ENCODE data around the gene TULP3. TPM values are rescaled to one million over a fixed set of nuclear protein-coding genes. Genes with fewer than 3 reads are reported as not detected.

The TULP3 gene
- total and polyA plus RNA-seq, 10 of the 15 experiments (the other 5 are each of a cell fraction or from before 2014, with no cell fraction given): 3.1 to 10.4 (median 8.1) TPM

DNA sequence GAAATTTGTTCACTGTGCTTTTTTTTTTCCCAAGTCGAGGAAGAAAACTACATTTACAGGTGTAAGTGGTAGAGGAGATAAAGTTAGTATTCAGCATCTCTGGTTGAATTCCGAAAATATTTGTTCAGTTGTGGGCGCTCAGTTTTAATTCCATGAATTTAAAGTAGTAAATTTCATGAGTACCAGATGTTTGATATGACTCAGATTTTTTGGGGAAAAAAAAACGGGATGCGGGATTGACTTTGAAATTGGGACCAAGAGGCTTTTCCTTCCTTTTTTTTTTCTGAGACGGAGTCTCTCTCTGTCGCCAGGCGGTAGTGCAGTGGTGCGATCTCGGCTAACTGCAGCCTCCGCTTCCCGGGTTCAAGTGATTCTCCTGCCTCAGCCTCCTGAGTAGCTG is 1.6 kb downstream of the TULP3 start (continued):
- TF ChIP-seq, protein P1, sequence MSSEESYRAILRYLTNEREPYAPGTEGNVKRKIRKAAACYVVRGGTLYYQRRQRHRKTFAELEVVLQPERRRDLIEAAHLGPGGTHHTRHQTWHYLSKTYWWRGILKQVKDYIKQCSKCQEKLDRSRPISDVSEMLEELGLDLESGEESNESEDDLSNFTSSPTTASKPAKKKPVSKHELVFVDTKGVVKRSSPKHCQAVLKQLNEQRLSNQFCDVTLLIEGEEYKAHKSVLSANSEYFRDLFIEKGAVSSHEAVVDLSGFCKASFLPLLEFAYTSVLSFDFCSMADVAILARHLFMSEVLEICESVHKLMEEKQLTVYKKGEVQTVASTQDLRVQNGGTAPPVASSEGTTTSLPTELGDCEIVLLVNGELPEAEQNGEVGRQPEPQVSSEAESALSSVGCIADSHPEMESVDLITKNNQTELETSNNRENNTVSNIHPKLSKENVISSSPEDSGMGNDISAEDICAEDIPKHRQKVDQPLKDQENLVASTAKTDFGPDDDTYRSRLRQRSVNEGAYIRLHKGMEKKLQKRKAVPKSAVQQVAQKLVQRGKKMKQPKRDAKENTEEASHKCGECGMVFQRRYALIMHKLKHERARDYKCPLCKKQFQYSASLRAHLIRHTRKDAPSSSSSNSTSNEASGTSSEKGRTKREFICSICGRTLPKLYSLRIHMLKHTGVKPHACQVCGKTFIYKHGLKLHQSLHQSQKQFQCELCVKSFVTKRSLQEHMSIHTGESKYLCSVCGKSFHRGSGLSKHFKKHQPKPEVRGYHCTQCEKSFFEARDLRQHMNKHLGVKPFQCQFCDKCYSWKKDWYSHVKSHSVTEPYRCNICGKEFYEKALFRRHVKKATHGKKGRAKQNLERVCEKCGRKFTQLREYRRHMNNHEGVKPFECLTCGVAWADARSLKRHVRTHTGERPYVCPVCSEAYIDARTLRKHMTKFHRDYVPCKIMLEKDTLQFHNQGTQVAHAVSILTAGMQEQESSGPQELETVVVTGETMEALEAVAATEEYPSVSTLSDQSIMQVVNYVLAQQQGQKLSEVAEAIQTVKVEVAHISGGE (CRISPR knock-in tag; IDR thresholded peaks at IDR 0.05): no peak

DNA sequence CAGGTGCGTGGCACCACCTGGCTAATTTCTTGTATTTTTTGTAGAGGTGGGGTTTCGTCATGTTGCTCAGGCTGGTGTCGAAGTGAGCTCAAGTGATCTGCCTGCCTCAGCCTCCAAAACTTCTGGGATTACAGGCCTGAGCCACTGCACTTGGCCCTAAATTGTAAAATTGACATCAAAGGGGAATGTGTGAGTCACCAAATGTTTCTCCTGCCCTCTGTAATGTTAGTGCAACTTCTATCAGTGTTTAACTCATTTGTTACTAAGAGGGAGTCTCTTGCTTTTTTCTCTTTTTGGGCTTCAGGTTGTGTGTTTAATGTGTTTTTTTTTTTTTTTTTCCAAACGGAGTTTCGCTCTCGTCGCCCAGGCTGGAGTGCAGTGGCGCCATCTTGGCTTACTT is 2.3 kb downstream of the TULP3 start:
- CTCF ChIA-PET: no interaction called here
- H3K9ac ChIP-seq (ENCODE audit: control insufficient read depth, insufficient read depth, low read length): no peak overlapping the region
- no peak overlapping the region for H3K4me2 ChIP-seq (ENCODE audit: control insufficient read depth, insufficient read depth)
- TF ChIP-seq, protein P2, sequence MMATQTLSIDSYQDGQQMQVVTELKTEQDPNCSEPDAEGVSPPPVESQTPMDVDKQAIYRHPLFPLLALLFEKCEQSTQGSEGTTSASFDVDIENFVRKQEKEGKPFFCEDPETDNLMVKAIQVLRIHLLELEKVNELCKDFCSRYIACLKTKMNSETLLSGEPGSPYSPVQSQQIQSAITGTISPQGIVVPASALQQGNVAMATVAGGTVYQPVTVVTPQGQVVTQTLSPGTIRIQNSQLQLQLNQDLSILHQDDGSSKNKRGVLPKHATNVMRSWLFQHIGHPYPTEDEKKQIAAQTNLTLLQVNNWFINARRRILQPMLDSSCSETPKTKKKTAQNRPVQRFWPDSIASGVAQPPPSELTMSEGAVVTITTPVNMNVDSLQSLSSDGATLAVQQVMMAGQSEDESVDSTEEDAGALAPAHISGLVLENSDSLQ (IDR thresholded peaks at IDR 0.05): no peak
- TF ChIP-seq LARP7 (IDR thresholded peaks at IDR 0.05): no peak
- no peak for TF ChIP-seq MTA3 (IDR thresholded peaks at IDR 0.05; ENCODE audit: borderline replicate concordance, low read length)
- TF ChIP-seq, protein P3, sequence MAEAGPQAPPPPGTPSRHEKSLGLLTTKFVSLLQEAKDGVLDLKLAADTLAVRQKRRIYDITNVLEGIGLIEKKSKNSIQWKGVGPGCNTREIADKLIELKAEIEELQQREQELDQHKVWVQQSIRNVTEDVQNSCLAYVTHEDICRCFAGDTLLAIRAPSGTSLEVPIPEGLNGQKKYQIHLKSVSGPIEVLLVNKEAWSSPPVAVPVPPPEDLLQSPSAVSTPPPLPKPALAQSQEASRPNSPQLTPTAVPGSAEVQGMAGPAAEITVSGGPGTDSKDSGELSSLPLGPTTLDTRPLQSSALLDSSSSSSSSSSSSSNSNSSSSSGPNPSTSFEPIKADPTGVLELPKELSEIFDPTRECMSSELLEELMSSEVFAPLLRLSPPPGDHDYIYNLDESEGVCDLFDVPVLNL (IDR thresholded peaks at IDR 0.05; ENCODE audit: low read depth, low read length): no peak
- no peak for TF ChIP-seq CREB1 (IDR thresholded peaks at IDR 0.05; ENCODE audit: low read depth)
- no peak for TF ChIP-seq BCL11A (IDR thresholded peaks at IDR 0.05; ENCODE audit: low read depth, low read length)
- TF ChIP-seq CHD1 (IDR thresholded peaks at IDR 0.05; ENCODE audit: low read depth, low read length): no peak
- no peak for TF ChIP-seq PBX3 (IDR thresholded peaks at IDR 0.05; ENCODE audit: insufficient replicate concordance, low read depth, low read length)
- TF ChIP-seq BACH1 (IDR thresholded peaks at IDR 0.05; ENCODE audit: borderline replicate concordance): no peak
- TF ChIP-seq TCF12 (IDR thresholded peaks at IDR 0.05; ENCODE audit: low read depth, low read length): no peak
- TF ChIP-seq, protein P4, sequence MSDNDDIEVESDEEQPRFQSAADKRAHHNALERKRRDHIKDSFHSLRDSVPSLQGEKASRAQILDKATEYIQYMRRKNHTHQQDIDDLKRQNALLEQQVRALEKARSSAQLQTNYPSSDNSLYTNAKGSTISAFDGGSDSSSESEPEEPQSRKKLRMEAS (IDR thresholded peaks at IDR 0.05; ENCODE audit: low read depth, low read length): no peak
- TF ChIP-seq IRF4 (IDR thresholded peaks at IDR 0.05; ENCODE audit: low read depth, low read length): no peak
- H2AFZ ChIP-seq (ENCODE audit: control insufficient read depth, low read depth, low read length): no peak overlapping the region
- intact Hi-C loops (cut with micrococcal nuclease; ENCODE audit: unreplicated experiment) (loop anchor here (5.0 kb wide), 1 partner anchor 39 kb away; no protein-coding TSS in a partner anchor), in situ Hi-C loops (cut with MboI) (no loop called here)
- SMC1A ChIA-PET (ENCODE audit: uncharacterized antibody, unreplicated experiment): no interaction called here
- no peak for ATAC-seq
- no peak for DNase-seq (ENCODE audit: low read depth, low spot score)
- BruUV-seq (replicated peaks): no TSS peak
- H3K79me2 ChIP-seq (ENCODE audit: control insufficient read depth, insufficient read depth, low read length): peaks cover 2% of the 10 kb centered on the region; the same call in 1 of the 2 replicates
- RAD21 ChIA-PET (ENCODE audit: unreplicated experiment): no interaction called here
- H3K4me1 ChIP-seq (ENCODE audit: control insufficient read depth, insufficient read depth, low read length): peaks cover 4% of the 10 kb centered on the region
- no peak overlapping the region for H3K27ac ChIP-seq (ENCODE audit: control insufficient read depth, insufficient read depth)
- H3K9me3 ChIP-seq (replicated peaks; ENCODE audit: control insufficient read depth, insufficient read depth, low read length): no peaks in the 10 kb centered on the region
- H4K20me1 ChIP-seq (ENCODE audit: control insufficient read depth, insufficient read depth): no peaks in the 10 kb centered on the region
- no peak for FAIRE-seq
- POLR2A ChIA-PET: interaction anchor here (1.2 kb wide), 1 partner anchor 13 kb away, joined by 3 read pairs; no protein-coding TSS in a partner anchor
- H3K36me3 ChIP-seq (ENCODE audit: control insufficient read depth in 2 of 2, insufficient read depth in 2 of 2, low read length in 1 of 2): peaks cover 0 to 3% of the 10 kb centered on the region in 2 experiments; a peak in 2 of 4 replicates
- 94% methylated on average over 4 of the region's 8 CpGs for WGBS (ENCODE audit: insufficient coverage, insufficient replicate concordance, low lambda C conversion rate, missing lambda C conversion rate)
- no peak overlapping the region for H3K4me3 ChIP-seq
- H3K27me3 ChIP-seq (replicated peaks in 1 of 2; ENCODE audit: control insufficient read depth in 2 of 2, insufficient read depth in 2 of 2, low read length in 1 of 2): no peaks in the 10 kb centered on the region
